Right ventricle myocardium superior (tissue), 1 donor: ENCODE measurements around the gene EDN2. TPM values are rescaled to one million over a fixed set of nuclear protein-coding genes. Genes with fewer than 3 reads are reported as not detected.

Experiments
- ATAC-seq: fragments of 200-7000 bp; cut with Tn5 transposase; one replicate; pipeline ENCODE4 v1.9.1; 2020; ENCODE audit warnings: mild to moderate bottlenecking; ENCODE audit not compliant: poor library complexity
- DNase-seq: peaks from one replicate; pipeline ENCODE4 v3.0.0-alpha.2; 2020
- intact Hi-C: fragments of 100-400 bp; cut with DNase I; formaldehyde crosslinking; loops from one replicate; pipeline ENCODE4 v1.11.2; 2022
- total RNA-seq: library from RNA; stranded (reverse); fragmentation: NEBNext Ultra II Directional; extraction: Animal tissue kit (Norgen Biotek cat#: 25700); gene quantifications from one replicate; pipeline ENCODE4 v1.2.1, GENCODE V29; 2021
- donor health status: DM: no; HTN: yes; CAD: no; lungs with severe emphysema.

Gene EDN2
- total RNA-seq, 1 donor from 2014 or later = 0.27 TPM

DNA sequence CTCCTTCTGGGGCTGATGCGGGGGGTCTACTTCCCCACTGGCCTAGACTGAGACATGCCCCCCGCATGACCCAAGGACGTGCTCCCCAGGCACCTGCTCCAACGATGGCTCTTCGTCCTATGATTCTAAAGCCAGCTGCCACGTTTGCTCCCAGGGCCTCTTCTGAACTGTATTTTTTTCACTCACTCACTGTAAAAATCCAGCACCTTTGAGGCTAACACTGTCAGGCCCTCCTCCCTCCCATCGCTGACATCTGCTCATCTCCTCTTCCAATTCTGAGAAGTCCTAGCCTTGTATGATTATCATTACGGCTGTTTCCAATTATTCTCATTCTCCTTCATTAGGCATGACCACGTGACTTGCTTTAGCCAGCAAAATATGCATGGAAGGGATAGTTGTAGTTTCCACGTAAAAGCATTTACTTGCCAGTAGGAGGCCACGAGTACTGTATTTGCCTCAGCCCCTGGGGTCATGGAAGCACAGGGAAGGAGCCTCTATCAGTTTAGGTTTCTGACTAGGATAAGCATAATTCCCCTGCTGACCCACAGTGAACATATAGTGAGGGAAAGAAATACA lies 19.1 kb upstream of the EDN2 start:
- no peak for ATAC-seq
- no peak for DNase-seq
- intact Hi-C loops = no loop called here

DNA sequence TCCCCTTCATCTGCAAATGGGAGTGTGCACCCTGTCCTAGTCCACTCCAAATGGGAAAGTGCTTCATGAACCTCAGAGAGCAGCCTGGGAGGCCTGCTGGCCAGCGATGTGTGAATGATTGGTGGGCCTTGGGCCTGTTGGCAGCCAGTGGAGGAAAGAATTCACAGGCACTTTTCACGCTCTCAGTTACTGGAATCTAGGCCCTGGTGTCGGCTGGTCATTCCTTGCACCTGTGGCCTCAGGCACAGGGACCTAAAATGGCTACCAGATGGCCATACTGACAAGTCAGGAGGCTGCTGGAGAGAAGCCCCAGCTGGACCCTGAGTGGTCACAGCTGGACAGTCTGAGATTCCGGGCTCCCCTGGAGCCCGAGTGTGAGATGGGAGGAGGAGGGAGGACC lies 18.4 kb upstream of the EDN2 start:
- intact Hi-C loops = no loop called here
- peak; percentile 19 for ATAC-seq
- peak; percentile 61 for DNase-seq

DNA sequence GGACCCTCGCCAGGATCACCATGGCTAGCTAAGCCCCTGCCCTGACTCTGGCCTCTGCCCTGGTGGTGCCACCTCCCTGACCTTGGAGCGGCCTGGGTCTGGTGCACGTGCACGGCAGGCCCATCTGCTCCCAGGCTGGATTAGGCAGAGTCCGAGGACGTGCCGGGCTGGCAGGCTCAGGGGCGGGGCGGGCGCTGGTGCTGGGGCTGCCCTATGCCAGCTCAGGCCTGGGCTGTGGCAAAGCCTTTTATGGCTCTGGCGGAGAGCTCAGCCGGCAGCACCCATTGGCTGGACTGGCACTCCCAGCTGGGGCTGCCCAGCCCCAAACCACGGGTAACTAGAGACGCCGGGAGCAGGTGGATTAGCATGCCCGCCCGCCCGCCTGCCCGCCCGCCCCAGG lies 17.1 kb upstream of the EDN2 start:
- intact Hi-C loops = no loop called here
- ATAC-seq = peak; percentile 5
- DNase-seq = no peak

DNA sequence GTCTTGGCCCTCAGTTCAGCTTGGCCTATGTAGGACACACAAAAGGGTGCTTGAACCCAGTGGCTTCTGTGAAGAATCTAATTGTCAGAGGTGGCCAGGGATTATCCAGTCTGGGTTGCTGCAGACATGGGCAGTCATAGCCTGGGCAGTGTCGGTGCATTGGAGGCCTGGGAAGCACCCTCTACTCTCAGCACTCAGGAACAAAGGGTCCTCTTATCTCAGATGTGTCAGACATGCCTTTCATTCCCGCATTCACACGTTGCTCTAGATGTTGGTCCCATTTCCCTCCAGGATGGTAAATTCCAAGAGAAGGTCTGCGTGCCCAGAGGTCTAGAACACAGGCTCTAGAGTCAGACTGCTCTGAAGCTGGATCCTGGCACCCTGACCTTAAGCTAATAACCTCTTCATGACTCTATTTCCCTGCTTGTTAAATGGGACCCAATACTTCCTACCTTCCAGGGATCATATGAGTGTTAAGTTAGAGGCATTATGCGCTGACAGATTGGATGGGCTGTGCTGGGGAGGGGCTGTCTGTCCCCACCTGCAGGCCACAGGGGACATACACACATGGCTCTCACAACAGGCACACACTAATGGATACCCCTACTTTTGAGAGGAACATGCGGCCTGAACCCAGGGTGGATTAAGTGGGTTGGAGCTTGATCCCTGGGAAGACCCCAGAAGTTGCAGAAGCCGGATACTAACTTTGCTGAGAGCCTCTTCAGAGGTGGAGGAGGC lies 16.5 kb upstream of the EDN2 start:
- ATAC-seq (no peak), DNase-seq (no peak)
- intact Hi-C loops = no loop called here

DNA sequence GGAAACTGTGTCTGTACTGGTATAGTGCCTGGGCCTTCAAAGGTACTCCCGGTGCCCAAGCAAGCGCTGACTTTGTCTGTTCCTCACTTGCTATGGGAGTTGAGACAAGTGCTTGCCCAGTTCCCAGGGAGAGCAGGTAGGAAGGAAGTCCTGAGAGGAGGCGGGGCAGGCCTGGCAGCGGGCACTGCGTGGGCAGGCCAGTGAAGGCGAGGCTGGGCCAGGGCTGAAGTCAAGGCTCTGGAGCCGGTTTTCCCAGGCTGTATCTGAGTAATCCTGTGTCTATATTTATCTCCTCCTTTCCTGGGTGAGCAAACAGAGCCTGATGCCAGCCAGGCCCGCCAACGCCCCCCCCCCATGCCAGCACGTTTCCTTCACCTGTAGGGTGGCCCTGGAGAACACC lies 15.9 kb upstream of the EDN2 start:
- peak; percentile 38 for ATAC-seq
- intact Hi-C loops = no loop called here
- peak; percentile 71 for DNase-seq

DNA sequence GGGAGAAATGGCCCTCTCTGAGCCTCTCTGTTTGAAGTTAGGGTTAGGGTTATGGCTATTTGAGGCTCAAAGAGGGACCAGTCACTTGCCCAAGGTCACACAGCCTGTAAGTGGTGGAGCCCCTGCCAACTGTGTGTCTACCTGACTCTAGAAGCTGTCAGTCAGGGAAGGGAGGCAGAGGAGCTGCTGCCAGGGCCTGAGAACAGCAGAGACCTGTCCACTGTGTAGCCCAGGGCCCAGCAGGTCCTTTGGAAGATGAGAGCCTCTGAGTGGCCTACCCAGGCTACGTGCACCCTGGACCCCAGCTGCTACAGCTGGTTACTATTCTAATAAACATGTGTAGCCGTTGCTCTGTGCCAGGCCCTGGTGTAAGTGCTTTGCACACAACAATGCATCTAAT lies 15.1 kb upstream of the EDN2 start:
- ATAC-seq (no peak), DNase-seq (no peak)
- intact Hi-C loops = no loop called here

DNA sequence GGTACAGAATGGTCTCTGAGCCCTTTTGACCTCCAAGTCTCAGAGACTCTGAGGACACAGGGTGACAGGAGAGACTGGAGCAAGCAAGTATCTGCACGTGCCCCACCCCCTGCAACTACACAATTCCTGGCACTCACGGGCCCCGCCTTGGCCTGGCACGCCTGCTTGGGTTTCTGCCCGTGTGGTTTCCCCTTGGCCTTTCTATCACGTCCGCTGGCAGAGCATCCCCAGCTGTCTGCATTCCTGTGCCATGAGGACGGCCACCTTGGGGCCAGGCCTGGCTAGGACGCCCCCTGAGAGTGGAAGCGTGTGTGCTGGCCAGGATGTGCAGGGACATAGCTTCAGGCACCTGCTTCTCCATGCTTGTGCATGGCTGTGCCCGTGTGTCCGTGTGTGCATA lies 14.3 kb upstream of the EDN2 start:
- peak; percentile 51 for ATAC-seq
- peak; percentile 88 for DNase-seq
- intact Hi-C loops = no loop called here

DNA sequence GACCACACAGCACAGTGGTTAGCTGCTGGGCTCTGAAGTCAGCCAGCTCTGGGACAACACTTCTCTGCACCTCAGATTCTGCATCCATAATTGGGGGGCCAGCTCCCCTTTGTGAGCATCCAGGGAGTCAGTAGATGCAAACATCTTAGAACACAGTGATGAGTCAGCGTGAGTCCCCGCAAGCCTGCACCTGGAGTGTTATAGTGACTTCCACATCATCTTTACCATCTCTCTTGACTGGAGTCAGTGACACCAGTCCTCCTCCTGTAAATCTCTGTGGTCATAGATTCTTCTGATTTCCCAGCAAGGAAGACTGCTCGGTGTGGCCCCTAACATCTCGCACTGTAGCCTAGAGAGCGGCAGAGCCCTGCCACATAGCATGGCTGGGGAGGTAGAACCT lies 13.9 kb upstream of the EDN2 start:
- no peak for DNase-seq
- intact Hi-C loops = no loop called here

DNA sequence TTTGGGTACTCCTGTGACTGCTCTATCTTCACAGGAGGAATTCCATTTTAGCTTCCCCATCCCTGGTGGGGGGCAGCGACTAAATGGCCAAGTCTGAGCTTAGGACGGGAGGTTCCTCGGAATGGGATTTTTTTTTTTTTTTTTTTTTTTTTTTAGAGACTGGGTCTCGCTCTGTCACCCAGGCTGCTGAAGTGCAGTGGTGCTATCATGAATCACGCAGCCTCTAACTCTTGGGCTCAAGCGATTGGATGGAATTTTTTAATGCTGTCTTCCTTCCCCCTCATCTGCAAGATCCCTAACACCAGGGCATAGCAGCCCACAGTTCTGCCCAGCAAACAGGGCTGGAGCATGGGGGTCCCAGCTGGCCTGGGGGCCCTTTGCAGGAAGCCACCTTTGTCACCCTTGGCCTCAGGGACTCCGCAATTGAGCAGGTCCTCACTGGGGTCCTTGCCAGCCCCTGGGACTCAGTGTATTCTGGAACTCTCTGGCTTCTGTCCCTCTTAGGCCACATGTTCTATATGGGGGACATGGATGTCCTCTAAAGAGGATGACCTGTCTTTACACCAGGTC lies 13.1 kb upstream of the EDN2 start:
- intact Hi-C loops = no loop called here
- ATAC-seq = no peak
- DNase-seq = peak; percentile 20

More for the DNA sequence above, 13.9 kb upstream of the EDN2 start:
- no peak for ATAC-seq

DNA sequence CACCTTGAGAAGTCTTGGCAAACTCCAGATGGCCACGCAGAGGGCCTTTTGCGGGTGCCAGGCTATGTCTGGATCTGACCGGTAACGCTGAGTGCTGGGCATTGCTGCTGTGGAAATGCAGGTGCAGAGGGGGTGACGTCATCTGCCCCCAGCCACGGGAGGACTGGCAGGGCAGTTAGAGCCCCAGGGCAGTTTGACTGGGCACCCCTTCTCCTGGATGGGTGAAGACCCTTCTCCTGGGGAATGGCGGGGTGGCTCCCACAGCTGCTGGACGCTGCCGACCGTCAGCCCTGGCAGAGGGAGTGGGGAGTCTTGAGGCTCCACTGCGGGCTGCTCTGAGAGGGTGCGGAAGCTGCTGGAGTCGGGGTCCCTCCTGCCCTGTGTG lies 12.6 kb upstream of the EDN2 start:
- intact Hi-C loops = no loop called here
- DNase-seq (peak; percentile 36), ATAC-seq (no peak)

DNA sequence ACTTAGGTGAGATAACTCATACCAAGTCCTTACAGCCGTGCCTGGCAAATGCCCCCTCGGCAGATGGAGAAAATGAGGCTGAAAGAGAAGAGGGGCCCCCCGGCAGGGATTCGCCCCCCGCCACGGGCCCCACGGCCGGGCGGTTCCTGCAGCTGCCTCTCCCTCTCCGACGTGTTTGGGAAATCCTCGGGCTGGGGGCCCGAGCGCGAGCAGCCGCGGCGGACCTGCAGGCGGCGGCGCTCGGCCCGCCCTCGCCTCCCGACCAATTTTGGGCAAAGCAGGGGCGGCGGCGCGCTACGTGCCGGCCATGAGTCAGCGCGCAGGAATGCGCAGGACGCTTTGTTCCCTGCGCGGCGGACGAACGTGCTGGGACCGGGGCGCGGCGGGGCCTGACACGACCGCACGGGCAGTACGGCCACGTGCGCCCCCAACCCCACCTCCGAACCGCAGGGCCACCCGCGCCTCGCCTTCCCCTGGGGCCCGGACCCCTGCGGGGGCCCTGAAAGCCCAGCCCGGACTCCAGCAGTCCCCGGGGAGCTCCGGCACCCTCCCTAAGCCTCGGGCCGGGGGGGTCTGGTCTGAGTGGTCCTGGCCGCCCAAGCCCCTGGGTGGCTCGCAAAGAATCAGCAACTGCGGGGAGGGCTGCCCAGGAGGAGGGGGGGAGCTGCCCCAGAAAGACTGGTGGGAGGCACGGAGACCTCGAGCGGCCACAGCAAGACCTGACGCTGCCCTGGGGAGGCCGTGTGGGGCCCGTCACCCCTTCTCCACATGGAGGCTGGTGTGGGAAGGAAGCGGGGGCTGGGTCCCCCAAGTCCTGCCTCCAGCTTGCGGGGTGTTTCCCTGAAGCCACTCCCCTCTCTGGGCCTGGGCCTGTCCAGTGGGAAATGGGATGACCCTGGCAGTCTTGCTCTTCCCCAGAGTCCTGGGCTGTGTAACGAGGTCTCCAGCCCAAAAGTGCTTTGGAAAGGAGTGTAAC lies 11.9 kb upstream of the EDN2 start:
- DNase-seq = peak; percentile 93
- peak; percentile 86 for ATAC-seq
- intact Hi-C loops = no loop called here

DNA sequence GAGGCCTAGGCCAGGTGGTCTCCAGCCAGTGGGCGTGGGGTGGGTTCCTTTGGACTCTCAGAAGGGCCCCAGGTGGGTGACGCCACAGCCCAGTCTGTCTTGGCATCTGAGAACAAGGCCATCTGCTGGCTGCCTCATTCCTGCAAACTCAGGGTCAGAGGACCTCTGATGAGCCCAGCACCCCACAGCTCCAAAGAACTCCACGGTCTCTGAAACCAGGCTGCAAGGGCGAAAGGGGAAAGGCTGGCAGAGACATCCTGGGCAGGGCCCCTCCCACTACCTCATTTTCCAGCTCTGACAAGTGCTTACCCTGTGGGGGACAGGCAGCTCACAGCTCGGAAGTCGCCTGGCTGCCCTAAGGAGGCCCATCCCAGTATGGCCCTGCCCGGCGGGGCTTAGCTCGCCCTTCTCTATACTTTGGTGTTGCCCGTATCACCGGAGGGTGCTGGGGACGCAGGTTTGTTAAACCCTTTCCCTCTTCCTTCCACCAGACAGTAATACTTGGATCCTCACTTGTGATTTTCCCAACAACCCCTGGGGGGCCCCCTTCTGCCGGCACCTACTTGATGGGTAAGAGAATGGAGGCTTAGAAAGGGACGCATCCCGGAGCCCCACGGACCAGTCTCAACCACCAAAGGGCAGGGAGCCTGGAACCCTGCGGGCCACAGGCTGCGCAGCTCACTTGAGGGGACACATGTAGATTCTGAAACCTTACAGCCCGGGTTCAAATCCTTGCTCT lies 10.9 kb upstream of the EDN2 start:
- DNase-seq = peak; percentile 46
- ATAC-seq = no peak
- intact Hi-C loops = no loop called here

DNA sequence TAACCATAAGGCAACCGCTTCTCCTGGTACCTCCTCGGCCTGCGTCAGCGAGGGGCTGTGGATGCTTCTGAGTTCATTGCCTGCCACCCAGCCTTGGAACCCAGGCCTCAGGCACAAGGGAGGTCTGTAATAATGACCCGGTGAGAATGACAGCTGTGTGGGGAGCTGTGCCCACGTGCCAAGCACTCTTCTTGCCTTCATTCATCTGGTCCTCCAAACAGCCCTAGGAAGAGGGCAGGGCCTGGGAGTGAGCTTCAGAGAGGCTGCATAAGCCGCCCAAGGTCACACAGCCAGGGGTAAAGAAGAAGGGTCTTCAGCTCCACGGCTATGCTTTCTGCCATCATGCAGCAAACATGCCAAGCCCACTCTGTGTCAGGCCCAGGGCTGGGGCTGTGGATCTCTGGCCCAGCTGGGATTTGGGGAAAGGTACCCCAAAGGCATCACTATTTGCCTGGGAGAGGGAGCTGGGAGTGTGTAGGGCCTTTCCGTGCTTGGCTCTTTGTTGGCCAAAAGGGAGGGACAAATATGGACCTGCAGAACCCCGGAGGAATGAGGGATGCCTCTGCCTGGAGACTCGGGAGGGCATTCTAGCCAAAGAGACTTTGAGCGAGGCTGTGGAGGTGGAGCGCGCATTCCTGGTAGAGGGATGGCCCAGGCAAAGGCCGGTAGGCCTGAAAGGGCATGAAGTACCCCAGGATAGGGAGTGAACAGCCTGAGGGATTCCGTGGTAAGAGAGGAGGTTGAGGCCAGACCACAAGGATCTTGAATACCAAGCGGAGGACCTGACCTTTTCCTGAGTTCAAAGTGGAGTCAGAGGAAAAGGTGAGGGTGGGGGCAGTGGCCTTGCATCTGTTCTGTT lies 10.1 kb upstream of the EDN2 start:
- DNase-seq = peak; percentile 20
- intact Hi-C loops = no loop called here
- ATAC-seq = no peak

DNA sequence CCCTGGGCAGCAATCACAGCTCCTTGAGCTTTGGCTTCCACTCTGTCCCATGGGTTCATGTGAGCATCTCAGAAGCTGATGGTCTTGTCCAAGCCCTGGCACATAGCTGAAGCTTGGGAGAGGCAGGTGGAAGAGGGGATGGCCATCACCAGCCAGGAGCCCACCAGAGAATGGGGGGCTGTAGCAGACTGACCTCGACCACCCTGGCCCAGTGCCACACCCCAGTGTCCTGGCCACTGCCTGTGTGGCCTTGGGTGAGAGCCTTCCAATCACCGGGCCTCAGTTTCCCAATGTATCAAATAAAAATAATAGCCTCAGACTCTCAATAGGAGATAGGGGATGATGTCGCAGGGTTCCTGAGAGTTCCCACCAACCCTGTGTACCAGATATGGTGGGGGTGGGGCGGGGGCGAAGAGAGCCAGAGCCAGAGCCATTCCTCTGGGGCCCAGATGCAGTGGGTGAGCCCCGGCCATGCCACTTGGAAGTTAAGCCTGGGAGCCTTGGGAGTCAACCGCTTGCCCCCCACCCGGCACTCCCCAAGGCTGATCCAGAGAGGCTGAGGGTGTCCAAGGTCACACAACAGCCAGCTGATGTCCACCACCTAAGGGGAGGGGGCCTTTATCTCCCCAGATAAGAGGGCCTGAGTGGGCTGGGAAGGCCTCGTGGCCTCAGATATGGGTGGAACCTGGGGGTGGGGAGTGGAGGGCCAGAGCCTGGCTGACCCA lies 9.3 kb upstream of the EDN2 start:
- intact Hi-C loops = no loop called here
- DNase-seq (peak; percentile 31), ATAC-seq (no peak)

DNA sequence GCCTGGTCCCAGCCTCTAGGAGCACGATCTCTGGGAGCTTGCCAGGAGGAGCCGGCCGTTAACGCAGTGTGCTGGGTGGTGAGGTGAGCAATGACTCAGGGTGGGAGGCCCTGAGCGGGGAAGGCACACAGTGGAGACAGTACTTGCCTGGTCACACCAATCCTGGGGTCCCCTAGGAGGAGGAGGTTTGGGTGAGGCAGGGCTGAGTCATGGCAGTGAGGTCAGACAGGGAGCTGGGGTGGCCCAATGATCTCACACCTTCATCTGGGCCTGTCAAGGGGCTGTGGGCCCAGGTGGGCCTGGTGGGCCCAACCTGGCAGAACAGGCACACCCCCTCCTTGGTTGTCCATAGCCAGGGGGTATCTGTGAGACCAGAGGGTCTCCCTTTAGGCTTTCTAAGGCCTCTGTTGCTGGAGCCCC lies 8.6 kb upstream of the EDN2 start:
- ATAC-seq (no peak), DNase-seq (peak; percentile 38)
- intact Hi-C loops = no loop called here

DNA sequence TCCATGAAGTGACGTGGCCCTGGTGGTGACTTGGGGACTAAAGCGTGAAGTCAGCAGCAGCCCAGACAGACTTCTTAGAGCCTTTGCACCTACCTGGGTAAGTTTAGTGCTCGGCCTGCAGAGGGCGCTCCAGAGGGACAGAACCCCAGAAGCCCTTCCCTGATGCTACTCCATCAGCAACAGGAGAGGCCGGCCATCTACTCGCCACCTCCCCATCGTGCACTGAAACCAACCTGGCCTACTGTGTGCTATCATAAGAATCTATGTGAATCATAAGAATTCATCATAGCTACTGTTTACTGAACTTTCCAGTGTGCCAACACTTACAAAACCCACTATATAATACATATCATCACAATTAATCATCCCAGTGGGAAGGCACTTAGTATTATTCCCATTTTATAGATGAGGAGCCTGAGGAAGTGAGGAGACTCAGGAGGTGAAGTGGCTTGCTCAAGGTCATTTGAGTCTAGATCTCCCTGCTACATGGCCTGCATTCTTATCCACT lies 7.9 kb upstream of the EDN2 start:
- intact Hi-C loops = no loop called here
- peak; percentile 32 for DNase-seq
- ATAC-seq = no peak

DNA sequence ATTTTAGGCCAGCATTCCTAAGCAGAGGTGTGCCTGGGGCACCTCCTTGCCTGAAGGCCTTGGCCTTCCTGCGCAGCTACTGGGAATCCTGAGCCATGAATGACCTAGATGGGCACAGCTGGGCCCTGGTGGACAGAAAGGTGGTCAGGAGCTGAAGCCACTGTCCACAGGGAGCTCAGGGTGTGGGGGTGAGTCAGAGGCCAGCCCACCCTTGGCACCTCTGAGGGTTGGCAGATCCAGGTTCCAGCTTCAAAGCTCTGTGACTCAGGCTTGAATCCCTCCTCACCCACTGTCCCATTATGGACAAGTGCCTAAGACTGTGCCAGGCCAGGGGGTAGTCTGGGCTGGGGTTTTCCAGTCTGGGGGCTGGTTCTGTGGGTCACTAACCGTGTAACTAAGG lies 6.4 kb upstream of the EDN2 start:
- DNase-seq = no peak
- intact Hi-C loops = no loop called here
- no peak for ATAC-seq
